Chondrocyte (in vitro differentiated cells): ENCODE data around the gene DDX10. TPM values are rescaled to one million over a fixed set of nuclear protein-coding genes. Genes with fewer than 3 reads are reported as not detected.

Source experiments
- DNase-seq: peaks from one replicate; pipeline ENCODE4 v3.0.0; 2021; ENCODE audit warnings: mixed read lengths, low spot score
- H3K27ac Mint-ChIP-seq: one replicate; pipeline ENCODE4 v1.8.0; 2021; ENCODE audit warnings: mild to moderate bottlenecking, moderate library complexity, mixed read lengths; ENCODE audit not compliant: unreplicated experiment
- H3K27me3 Mint-ChIP-seq: 2 replicates; pipeline ENCODE4 v1.8.0; 2021; ENCODE audit warnings: low read depth, mixed read lengths
- H3K36me3 Mint-ChIP-seq: 2 replicates; pipeline ENCODE4 v1.8.0; 2021; ENCODE audit warnings: low read depth, mixed read lengths
- H3K4me1 Mint-ChIP-seq: 2 replicates; pipeline ENCODE4 v1.8.0; 2021; ENCODE audit warnings: low read depth, mild to moderate bottlenecking, mixed read lengths
- H3K4me3 Mint-ChIP-seq: one replicate; pipeline ENCODE4 v1.8.0; 2021; ENCODE audit warnings: mild to moderate bottlenecking, moderate library complexity, mixed read lengths; ENCODE audit not compliant: unreplicated experiment
- H3K9me3 Mint-ChIP-seq: 2 replicates; pipeline ENCODE4 v1.8.0; 2021; ENCODE audit warnings: low read depth, mixed read lengths
- total RNA-seq: library from RNA; stranded (reverse); gene quantifications from 3 replicates; pipeline ENCODE4 v1.2.1, GENCODE V29; 2021
- TF ChIP-seq, protein P1 (sequence below): fragments of 200-600 bp; sonication (generic); IDR thresholded peaks from 2 replicates; pipeline ENCODE4 v1.5.0; 2021; ENCODE audit warnings: antibody characterized with exemption, mild to moderate bottlenecking, moderate library complexity

DDX10 gene
- total RNA-seq, 1 donor from 2014 or later = 25.3 TPM

DNA sequence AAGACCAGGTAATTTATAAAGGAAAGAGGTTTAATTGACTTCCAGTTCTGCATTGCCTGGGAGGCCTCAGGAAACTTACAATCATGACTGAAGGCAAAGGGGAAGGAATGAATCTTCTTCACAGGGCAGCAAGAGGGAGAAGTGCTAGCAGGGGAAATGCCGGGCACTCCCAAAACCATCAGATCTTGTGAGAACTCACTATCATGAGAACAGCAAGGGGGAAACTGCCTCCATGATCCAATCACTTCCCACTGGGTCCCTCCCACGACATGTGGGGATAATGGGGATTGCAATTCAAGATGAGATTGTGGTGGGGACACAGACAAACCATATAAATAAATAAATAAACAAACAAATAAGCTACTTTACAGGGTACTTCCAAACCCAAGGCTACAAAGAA, 42.5 kb upstream of the DDX10 start:
- Mint-ChIP-seq H3K4me1 (no peaks in the 10 kb centered on the region), H3K27ac (no peak overlapping the region), H3K4me3 (no peak overlapping the region), H3K9me3 (no peaks in the 10 kb centered on the region), H3K36me3 (peaks cover 1% of the 10 kb centered on the region), H3K27me3 (peaks cover 6% of the 10 kb centered on the region)
- no peak for DNase-seq
- TF ChIP-seq, protein P1, sequence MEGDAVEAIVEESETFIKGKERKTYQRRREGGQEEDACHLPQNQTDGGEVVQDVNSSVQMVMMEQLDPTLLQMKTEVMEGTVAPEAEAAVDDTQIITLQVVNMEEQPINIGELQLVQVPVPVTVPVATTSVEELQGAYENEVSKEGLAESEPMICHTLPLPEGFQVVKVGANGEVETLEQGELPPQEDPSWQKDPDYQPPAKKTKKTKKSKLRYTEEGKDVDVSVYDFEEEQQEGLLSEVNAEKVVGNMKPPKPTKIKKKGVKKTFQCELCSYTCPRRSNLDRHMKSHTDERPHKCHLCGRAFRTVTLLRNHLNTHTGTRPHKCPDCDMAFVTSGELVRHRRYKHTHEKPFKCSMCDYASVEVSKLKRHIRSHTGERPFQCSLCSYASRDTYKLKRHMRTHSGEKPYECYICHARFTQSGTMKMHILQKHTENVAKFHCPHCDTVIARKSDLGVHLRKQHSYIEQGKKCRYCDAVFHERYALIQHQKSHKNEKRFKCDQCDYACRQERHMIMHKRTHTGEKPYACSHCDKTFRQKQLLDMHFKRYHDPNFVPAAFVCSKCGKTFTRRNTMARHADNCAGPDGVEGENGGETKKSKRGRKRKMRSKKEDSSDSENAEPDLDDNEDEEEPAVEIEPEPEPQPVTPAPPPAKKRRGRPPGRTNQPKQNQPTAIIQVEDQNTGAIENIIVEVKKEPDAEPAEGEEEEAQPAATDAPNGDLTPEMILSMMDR = no peak

DNA sequence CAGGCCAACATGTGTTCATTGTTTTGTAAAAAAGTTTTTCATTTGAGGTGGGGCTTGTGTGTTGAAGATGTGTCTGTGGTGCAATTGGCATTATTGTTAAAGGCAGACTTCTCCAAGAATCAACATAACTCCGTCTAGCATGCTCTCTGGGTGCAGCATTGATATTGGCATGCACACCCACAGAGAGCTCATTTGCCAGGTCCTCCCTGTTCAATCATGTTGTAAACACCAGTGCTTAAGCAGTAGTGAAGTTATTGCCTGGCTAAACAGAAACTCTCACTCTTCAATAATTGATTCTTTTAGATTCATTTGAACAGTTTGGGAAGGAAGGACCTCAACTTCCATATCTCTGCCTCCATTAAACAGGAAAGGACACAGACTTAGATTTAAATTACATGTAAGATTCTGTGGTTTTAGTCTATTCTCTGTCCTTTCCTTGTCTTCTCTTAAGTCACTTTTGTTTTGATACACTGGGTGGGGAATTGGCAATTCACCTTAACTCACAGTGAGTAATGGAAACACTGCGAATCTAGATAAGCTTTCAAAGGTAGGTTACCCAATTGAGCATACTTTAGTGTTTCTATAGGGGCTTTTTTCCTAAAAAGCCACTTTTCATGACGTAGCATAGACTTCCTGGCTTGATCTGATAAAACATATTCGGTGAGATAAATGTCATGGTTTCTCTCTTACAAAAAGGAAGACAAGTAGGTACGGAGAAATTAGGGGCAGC, 40.5 kb upstream of the DDX10 start:
- Mint-ChIP-seq H3K4me3 (no peak overlapping the region), H3K27ac (no peak overlapping the region), H3K36me3 (peaks cover 1% of the 10 kb centered on the region), H3K9me3 (no peaks in the 10 kb centered on the region), H3K4me1 (no peaks in the 10 kb centered on the region), H3K27me3 (peaks cover 6% of the 10 kb centered on the region)
- TF ChIP-seq, protein P1 = no peak
- DNase-seq = no peak

DNA sequence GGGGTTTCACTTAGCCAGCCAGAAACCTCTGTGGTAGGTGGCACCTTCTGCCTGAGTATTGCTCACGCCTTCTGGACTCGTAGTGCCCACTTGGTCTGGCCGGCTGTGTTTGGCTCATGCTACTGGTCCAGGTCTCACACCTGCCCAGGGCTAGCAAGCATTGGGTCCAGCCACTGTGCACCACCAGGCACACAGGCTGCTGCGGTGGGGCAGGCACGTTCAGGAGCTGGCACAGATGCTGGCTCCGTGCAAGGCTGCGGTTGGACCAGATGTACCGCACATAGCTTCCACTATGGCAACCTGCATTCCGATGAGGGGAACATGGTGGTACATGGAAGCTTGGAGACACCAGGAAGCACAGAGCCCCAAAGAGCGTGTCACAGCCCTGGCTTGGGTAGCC, 36.5 kb upstream of the DDX10 start:
- Mint-ChIP-seq H3K9me3 (no peaks in the 10 kb centered on the region), H3K4me1 (peaks cover 11% of the 10 kb centered on the region), H3K27ac (no peak overlapping the region), H3K27me3 (peaks cover 6% of the 10 kb centered on the region), H3K4me3 (no peak overlapping the region), H3K36me3 (peaks cover 1% of the 10 kb centered on the region)
- TF ChIP-seq, protein P1 = no peak
- no peak for DNase-seq

DNA sequence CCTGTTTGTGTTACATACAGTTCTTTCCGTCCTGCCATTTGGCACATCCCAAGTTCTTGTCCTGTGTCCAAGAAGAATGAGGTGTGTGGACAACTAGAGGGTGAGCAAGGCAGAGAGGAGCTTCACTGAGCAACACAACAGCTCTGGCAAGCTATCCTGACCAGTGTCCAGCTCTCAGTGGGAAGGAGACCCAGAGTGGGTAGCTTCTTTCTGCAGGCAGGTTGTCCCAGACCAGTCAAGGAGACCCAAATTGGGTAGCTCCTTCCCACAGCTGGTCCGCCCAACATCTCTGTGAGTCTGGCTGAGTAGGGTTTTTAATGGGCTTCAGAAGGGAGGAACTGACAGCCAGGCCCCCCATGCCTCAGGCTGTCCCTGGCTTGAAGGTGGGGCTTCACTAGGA, 36.1 kb upstream of the DDX10 start:
- TF ChIP-seq, protein P1 = no peak
- H3K36me3 Mint-ChIP-seq = no peaks in the 10 kb centered on the region
- H3K27me3 Mint-ChIP-seq = peaks cover 6% of the 10 kb centered on the region
- H3K4me3 Mint-ChIP-seq = no peak overlapping the region
- no peak for DNase-seq
- H3K4me1 Mint-ChIP-seq = peaks cover 11% of the 10 kb centered on the region
- H3K27ac Mint-ChIP-seq = no peak overlapping the region
- no peaks in the 10 kb centered on the region for H3K9me3 Mint-ChIP-seq

DNA sequence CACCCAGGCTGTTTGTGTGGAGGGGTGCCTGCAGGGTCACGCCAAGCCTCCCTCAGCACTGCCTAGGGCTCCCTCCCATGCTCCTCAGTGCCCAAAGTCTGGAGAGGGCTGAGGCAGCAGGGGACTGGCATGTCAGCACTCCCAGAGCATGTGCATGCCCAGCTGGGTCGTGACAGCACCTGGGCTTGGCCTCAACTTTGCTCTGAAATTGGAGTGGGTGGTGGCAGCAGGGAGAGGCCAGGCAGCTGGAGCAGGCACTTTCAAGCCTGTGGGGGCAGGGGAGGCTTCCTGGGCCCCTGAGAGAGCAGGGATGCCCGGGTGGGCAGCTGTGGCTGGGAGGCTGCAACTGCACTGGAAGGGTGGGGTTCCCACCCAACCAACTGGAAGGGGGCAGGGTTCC, 35.6 kb upstream of the DDX10 start:
- no peak for DNase-seq
- Mint-ChIP-seq H3K4me1 (peaks cover 11% of the 10 kb centered on the region), H3K36me3 (no peaks in the 10 kb centered on the region), H3K27me3 (peaks cover 6% of the 10 kb centered on the region), H3K27ac (no peak overlapping the region), H3K9me3 (no peaks in the 10 kb centered on the region), H3K4me3 (no peak overlapping the region)
- TF ChIP-seq, protein P1 = no peak
